Bronchial epithelial cell (primary cell): ENCODE measurements around the gene AUTS2. TPM values are rescaled to one million over a fixed set of nuclear protein-coding genes. Genes with fewer than 3 reads are reported as not detected.
A peak's percentile ranks its signal among the peaks of the same experiment; 100 is the strongest.

Source experiments
- DNase-seq: peaks from one replicate; pipeline ENCODE4 v3.0.0-alpha.2; 2010; ENCODE audit warnings: low read depth
- FAIRE-seq: peaks from 2 replicates; lab custom pipeline; 2011; peaks lifted over from hg19 to GRCh38; lab: Jason Lieb, UNC
- H3K27me3 ChIP-seq: 2 replicates; pipeline ENCODE4 v1.5.1; 2011; ENCODE audit warnings: low read length; ENCODE audit not compliant: control insufficient read depth, insufficient read depth
- H3K36me3 ChIP-seq: 2 replicates; pipeline ENCODE4 v1.5.1; 2011; ENCODE audit warnings: low read length; ENCODE audit not compliant: control insufficient read depth, insufficient read depth
- H3K4me3 ChIP-seq: 2 replicates; pipeline ENCODE4 v1.5.1; 2011; ENCODE audit warnings: mild to moderate bottlenecking, low read depth, low read length, control low read depth
- total RNA-seq: library from RNA; depleted of rRNA; stranded (reverse); fragments of >200 nt; gene quantifications from 2 replicates; pipeline ENCODE4 v1.2.1, GENCODE V29; 2014
- TF ChIP-seq, protein P1 (sequence below): IDR thresholded peaks from 2 replicates; pipeline ENCODE4 v1.5.1; 2011; ENCODE audit warnings: mild to moderate bottlenecking, moderate library complexity, low read length, control low read depth, inconsistent platforms; ENCODE audit not compliant: insufficient read depth, severe bottlenecking

Gene AUTS2
- total RNA-seq, 1 donor from 2014 or later, result 9.5 TPM

GRCh38 chr7:70782796-70783195, 1184.5 kb downstream of the AUTS2 start:
- DNase-seq (no peak), FAIRE-seq (no peak)
- TF ChIP-seq, protein P1, sequence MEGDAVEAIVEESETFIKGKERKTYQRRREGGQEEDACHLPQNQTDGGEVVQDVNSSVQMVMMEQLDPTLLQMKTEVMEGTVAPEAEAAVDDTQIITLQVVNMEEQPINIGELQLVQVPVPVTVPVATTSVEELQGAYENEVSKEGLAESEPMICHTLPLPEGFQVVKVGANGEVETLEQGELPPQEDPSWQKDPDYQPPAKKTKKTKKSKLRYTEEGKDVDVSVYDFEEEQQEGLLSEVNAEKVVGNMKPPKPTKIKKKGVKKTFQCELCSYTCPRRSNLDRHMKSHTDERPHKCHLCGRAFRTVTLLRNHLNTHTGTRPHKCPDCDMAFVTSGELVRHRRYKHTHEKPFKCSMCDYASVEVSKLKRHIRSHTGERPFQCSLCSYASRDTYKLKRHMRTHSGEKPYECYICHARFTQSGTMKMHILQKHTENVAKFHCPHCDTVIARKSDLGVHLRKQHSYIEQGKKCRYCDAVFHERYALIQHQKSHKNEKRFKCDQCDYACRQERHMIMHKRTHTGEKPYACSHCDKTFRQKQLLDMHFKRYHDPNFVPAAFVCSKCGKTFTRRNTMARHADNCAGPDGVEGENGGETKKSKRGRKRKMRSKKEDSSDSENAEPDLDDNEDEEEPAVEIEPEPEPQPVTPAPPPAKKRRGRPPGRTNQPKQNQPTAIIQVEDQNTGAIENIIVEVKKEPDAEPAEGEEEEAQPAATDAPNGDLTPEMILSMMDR, result no peak
- Histone ChIP-seq H3K4me3 (no peak overlapping the region), H3K36me3 (peaks cover 24% of the 10 kb centered on the region), H3K27me3 (no peaks in the 10 kb centered on the region)

GRCh38 chr7:70785427-70785826, 1187.2 kb downstream of the AUTS2 start:
- Histone ChIP-seq H3K4me3 (no peak overlapping the region), H3K36me3 (peaks cover 26% of the 10 kb centered on the region), H3K27me3 (no peaks in the 10 kb centered on the region)
- no peak for FAIRE-seq
- peak; percentile 81 for DNase-seq
- TF ChIP-seq, protein P1, result no peak

- Histone ChIP-seq H3K27me3 (no peaks in the 10 kb centered on the region), H3K36me3 (peaks cover 26% of the 10 kb centered on the region), H3K4me3 (no peak overlapping the region)
- TF ChIP-seq, protein P1, result no peak
- DNase-seq (no peak), FAIRE-seq (no peak)
These were observed 1187.8 kb downstream of the AUTS2 start for GRCh38 chr7:70786076-70786475.

GRCh38 chr7:70787286-70787685, 1189.0 kb downstream of the AUTS2 start:
- H3K4me3 ChIP-seq, result no peak overlapping the region
- peaks cover 25% of the 10 kb centered on the region for H3K36me3 ChIP-seq
- TF ChIP-seq, protein P1, result no peak
- FAIRE-seq, result no peak
- H3K27me3 ChIP-seq, result no peaks in the 10 kb centered on the region
- no peak for DNase-seq

DNA sequence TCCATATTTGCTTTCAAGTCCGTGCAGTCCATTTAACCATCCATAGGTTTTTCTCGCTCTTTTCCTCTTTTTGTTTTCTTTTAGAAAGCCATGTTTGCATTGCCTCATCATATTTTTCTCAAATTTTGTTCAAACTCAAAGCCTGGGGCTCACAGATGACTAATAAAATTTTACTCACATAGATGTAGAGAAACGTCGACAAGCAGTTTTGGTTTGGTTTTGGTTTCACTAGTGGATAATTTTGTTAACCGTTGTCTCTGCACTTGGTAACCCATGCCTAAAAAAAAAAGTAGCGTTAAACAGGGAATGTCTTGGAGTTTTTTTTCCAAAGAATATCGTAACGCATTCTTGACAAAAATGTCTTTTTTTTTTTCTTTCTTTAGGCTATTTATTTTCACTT, 1189.5 kb downstream of the AUTS2 start:
- FAIRE-seq (peak; percentile 76), DNase-seq (no peak)
- Histone ChIP-seq H3K36me3 (peaks cover 25% of the 10 kb centered on the region), H3K27me3 (no peaks in the 10 kb centered on the region), H3K4me3 (no peak overlapping the region)
- TF ChIP-seq, protein P1, result no peak

DNA sequence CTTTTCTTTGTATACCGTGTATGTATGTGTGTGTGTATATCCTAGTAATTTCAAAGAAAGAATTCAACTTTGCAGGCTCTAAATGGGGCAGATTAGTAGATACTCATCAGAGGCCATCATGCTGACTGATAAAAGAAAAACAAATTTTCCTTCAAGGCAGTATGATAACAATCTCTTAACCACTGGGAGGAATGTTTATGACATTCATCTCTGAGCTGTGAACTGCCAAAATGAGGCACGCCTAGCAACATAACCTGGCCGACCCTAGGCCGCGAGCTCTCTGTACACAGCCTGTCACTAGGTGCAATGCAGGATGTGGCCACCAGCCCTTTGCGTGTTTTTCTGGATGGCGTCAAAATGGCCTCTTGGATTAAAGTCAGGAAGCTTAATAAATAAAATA, 1190.0 kb downstream of the AUTS2 start:
- DNase-seq (no peak), FAIRE-seq (no peak)
- H3K4me3 ChIP-seq, result no peak overlapping the region
- H3K27me3 ChIP-seq, result no peaks in the 10 kb centered on the region
- TF ChIP-seq, protein P1, result no peak
- H3K36me3 ChIP-seq, result peaks cover 25% of the 10 kb centered on the region
